ENCODE results near the gene NET1. TPM values are rescaled to one million over a fixed set of nuclear protein-coding genes. Genes with fewer than 3 reads are reported as not detected.
A peak's percentile ranks its signal among the peaks of the same experiment; 100 is the strongest.

NET1 gene
- total and polyA plus RNA-seq, 9 donors: 31.0 to 79.2 (median 51.0) TPM

GRCh38 chr10:5497948-5498730 lies 85.8 kb downstream of the NET1 start:
- TF ChIP-seq CTCF (IDR thresholded peaks at IDR 0.05) (no peak), EP300 (IDR thresholded peaks at IDR 0.05) (no peak), POLR2A (IDR thresholded peaks at IDR 0.05) (no peak)
- intact Hi-C loops (cut with DNase I): no loop called here
- no peaks in the 10 kb centered on the region for H3K27me3 ChIP-seq
- H3K4me1 ChIP-seq (ENCODE audit: insufficient read depth): no peaks in the 10 kb centered on the region
- no peak overlapping the region for H3K27ac ChIP-seq
- no peak overlapping the region for H3K4me3 ChIP-seq
- peak in 1 of 5 donors; percentile 8 for DNase-seq
- H3K9me3 ChIP-seq: no peaks in the 10 kb centered on the region
- H3K36me3 ChIP-seq: no peaks in the 10 kb centered on the region
- WGBS, 3 donors: 87 to 94% (median 90%) methylated on average over 17 to 19 of the region's 19 CpGs

- Histone ChIP-seq H3K4me3 (no peak overlapping the region), H3K36me3 (no peaks in the 10 kb centered on the region), H3K27me3 (no peaks in the 10 kb centered on the region), H3K4me1 (ENCODE audit: insufficient read depth) (no peaks in the 10 kb centered on the region), H3K9me3 (no peaks in the 10 kb centered on the region), H3K27ac (no peak overlapping the region)
- intact Hi-C loops (cut with DNase I): no loop called here
- TF ChIP-seq EP300 (IDR thresholded peaks at IDR 0.05) (no peak), CTCF (IDR thresholded peaks at IDR 0.05) (no peak), POLR2A (IDR thresholded peaks at IDR 0.05) (no peak)
- 93 to 96% (median 95%) methylated on average over 61 of the region's 61 CpGs for WGBS, 3 donors
- peak in 1 of 5 donors; percentile 15 for DNase-seq
Observed at GRCh38 chr10:5498791-5499492, 86.6 kb downstream of the NET1 start.

- no peaks in the 10 kb centered on the region for H3K9me3 ChIP-seq
- intact Hi-C loops (cut with DNase I): no loop called here
- H3K27me3 ChIP-seq: no peaks in the 10 kb centered on the region
- H3K4me1 ChIP-seq (ENCODE audit: insufficient read depth): no peaks in the 10 kb centered on the region
- no peak for TF ChIP-seq EP300 (IDR thresholded peaks at IDR 0.05)
- TF ChIP-seq CTCF (IDR thresholded peaks at IDR 0.05): no peak
- no peak for TF ChIP-seq POLR2A (IDR thresholded peaks at IDR 0.05)
- no peaks in the 10 kb centered on the region for H3K36me3 ChIP-seq
- H3K27ac ChIP-seq: no peak within 1 kb of the TSS
- no peak for DNase-seq
- H3K4me3 ChIP-seq: no peak within 1 kb of the TSS
- WGBS, 3 donors: 80 to 93% (median 83%) methylated on average over 10 of the region's 10 CpGs
Observed at GRCh38 chr10:5499493-5500140, 87.3 kb downstream of the NET1 start, which contains the start of gene CALML5. Gene CALML5 (minus strand): TSS chr10:5499570. CDS start chr10:5499438, 132 bp downstream.

GRCh38 chr10:5500162-5500670 lies 87.9 kb downstream of the NET1 start:
- H3K27me3 ChIP-seq: no peaks in the 10 kb centered on the region
- TF ChIP-seq POLR2A (IDR thresholded peaks at IDR 0.05) (no peak), CTCF (IDR thresholded peaks at IDR 0.05) (no peak), EP300 (IDR thresholded peaks at IDR 0.05) (no peak)
- H3K27ac ChIP-seq: no peak overlapping the region
- H3K4me1 ChIP-seq (ENCODE audit: insufficient read depth): no peaks in the 10 kb centered on the region
- H3K9me3 ChIP-seq: no peaks in the 10 kb centered on the region
- H3K36me3 ChIP-seq: no peaks in the 10 kb centered on the region
- WGBS, 3 donors: 89 to 90% (median 89%) methylated on average over 7 of the region's 7 CpGs
- DNase-seq: peak in 1 of 5 donors; percentile 1
- intact Hi-C loops (cut with DNase I): no loop called here
- H3K4me3 ChIP-seq: no peak overlapping the region
